ENCODE measurements around the gene NECAB2.

Gene NECAB2

DNA sequence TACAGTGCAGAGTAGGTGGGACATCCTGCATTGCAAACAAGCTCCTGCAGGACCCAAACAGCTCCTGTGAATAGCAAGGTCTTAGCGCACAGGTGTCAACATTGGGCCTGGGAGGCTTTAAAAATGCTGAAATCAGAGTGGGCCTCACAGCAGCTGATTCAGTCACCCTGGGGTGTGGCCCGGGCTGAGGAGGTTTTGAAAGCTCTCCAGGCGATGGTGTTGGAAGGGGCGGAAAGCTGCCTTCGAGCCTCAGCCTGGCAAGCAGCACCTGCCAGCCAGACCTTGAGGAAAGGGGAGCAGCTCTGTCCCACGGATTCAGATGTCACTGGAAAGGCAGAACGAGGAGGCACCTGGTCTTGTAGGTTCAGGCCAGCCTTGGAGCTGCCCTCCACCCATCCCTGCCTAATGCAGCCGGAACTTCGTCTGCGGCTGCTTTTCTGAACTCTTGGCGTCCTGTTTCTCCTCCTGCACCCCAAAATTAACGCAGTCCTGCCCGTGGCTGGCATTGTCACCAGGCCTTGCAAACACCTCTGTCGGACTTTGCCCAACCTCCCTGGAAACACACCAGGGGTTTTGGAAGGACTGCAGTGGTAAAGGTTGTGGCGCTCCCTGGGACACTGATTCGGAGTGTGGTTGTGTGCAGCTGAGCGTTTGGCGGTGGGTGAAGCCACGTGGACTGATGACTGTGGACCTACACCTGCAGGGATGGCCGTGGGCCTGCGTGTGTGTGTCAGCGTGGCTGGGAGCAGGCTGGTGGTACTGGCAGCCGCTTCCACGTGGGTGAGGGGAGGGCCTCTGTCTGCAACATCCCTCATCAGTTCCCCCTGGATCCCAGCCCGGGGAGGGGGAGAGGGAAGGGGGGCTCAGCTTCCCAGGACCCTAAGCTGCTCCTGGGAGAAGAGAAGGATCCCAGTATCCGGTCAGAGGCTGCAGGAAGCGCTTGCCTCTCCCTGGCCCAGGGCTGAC is 3.4 kb downstream of the NECAB2 start:
- no peaks in the 10 kb centered on the region for H4K20me1 ChIP-seq (ENCODE audit: insufficient read depth, low read length, poor library complexity, severe bottlenecking)
- H3K79me2 ChIP-seq (ENCODE audit: insufficient read depth, low read length), result no peaks in the 10 kb centered on the region
- no peak overlapping the region for H3K9ac ChIP-seq (ENCODE audit: low read depth, low read length, poor library complexity, severe bottlenecking)
- no peak overlapping the region for H3K4me2 ChIP-seq (ENCODE audit: low read depth, low read length, poor library complexity, severe bottlenecking)
- no peak for TF ChIP-seq EZH2phosphoT487 (IDR thresholded peaks at IDR 0.05; ENCODE audit: borderline replicate concordance)
- TF ChIP-seq, protein P1, sequence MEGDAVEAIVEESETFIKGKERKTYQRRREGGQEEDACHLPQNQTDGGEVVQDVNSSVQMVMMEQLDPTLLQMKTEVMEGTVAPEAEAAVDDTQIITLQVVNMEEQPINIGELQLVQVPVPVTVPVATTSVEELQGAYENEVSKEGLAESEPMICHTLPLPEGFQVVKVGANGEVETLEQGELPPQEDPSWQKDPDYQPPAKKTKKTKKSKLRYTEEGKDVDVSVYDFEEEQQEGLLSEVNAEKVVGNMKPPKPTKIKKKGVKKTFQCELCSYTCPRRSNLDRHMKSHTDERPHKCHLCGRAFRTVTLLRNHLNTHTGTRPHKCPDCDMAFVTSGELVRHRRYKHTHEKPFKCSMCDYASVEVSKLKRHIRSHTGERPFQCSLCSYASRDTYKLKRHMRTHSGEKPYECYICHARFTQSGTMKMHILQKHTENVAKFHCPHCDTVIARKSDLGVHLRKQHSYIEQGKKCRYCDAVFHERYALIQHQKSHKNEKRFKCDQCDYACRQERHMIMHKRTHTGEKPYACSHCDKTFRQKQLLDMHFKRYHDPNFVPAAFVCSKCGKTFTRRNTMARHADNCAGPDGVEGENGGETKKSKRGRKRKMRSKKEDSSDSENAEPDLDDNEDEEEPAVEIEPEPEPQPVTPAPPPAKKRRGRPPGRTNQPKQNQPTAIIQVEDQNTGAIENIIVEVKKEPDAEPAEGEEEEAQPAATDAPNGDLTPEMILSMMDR (conservative IDR thresholded peaks at IDR 0.05; ENCODE audit: low read length), result no peak
- H2AFZ ChIP-seq (ENCODE audit: low read length), result no peak overlapping the region
- no peak overlapping the region for H3K4me3 ChIP-seq (ENCODE audit: low read length, poor library complexity, severe bottlenecking)
- no peaks in the 10 kb centered on the region for H3K27me3 ChIP-seq (ENCODE audit: insufficient read depth, low read length, poor library complexity, severe bottlenecking)
- H3F3A ChIP-seq (ENCODE audit: low read depth), result no peaks in the 10 kb centered on the region
- H3K9me3 ChIP-seq (ENCODE audit: insufficient read depth, low read depth, low read length), result no peaks in the 10 kb centered on the region
- no peaks in the 10 kb centered on the region for H3K9me2 ChIP-seq (replicated peaks; ENCODE audit: low read depth, low read length)
- H3K36me3 ChIP-seq (ENCODE audit: insufficient read depth, low read length), result no peaks in the 10 kb centered on the region
- H3K4me1 ChIP-seq (ENCODE audit: insufficient read depth, low read length, poor library complexity, severe bottlenecking), result no peaks in the 10 kb centered on the region

DNA sequence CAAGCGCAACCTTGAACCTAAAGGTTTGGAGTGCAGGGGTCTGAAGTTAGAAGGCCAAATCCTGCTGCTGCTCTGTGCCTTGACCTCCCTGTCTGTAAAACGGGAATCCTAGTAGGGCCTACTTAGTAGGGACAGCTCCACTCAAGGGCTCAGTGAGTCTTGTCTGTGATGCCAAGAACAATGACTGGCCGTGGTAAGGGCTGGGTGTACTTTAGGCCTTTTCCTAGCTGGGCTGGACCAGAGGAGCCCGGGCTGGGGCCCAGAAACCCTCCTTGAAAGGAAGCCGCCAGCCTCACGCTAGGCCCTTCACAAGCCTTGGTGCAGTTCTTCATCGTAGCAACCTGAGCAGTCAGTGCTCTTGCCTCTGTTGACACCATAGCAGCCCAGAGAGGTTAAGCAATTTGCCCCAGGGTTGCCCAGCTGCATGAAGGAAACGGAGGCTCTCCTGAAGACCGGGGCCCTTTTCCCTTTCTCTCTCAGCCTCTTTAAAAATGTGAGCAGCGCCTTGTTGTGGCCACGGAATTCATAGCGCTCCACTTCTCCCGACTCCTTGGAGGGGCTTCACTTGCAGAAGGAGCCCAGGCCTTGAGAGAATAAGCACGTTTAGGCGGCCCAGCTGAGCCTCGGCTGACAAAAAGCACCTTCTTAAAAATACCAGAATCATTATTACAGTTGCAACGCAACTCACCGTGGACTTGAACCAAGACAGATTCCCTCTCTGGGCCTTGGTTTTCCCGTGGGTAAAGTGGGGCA is 4.4 kb downstream of the NECAB2 start:
- H3K4me1 ChIP-seq (ENCODE audit: insufficient read depth, low read length, poor library complexity, severe bottlenecking), result no peaks in the 10 kb centered on the region
- no peaks in the 10 kb centered on the region for H3K9me3 ChIP-seq (ENCODE audit: insufficient read depth, low read depth, low read length)
- no peaks in the 10 kb centered on the region for H3K27me3 ChIP-seq (ENCODE audit: insufficient read depth, low read length, poor library complexity, severe bottlenecking)
- H2AFZ ChIP-seq (ENCODE audit: low read length), result no peak overlapping the region
- no peak overlapping the region for H3K9ac ChIP-seq (ENCODE audit: low read depth, low read length, poor library complexity, severe bottlenecking)
- no peaks in the 10 kb centered on the region for H3F3A ChIP-seq (ENCODE audit: low read depth)
- no peaks in the 10 kb centered on the region for H3K9me2 ChIP-seq (replicated peaks; ENCODE audit: low read depth, low read length)
- TF ChIP-seq EZH2phosphoT487 (IDR thresholded peaks at IDR 0.05; ENCODE audit: borderline replicate concordance), result no peak
- TF ChIP-seq, protein P1 (conservative IDR thresholded peaks at IDR 0.05; ENCODE audit: low read length), result no peak
- H3K36me3 ChIP-seq (ENCODE audit: insufficient read depth, low read length), result no peaks in the 10 kb centered on the region
- no peaks in the 10 kb centered on the region for H4K20me1 ChIP-seq (ENCODE audit: insufficient read depth, low read length, poor library complexity, severe bottlenecking)
- H3K4me2 ChIP-seq (ENCODE audit: low read depth, low read length, poor library complexity, severe bottlenecking), result no peak overlapping the region
- no peaks in the 10 kb centered on the region for H3K79me2 ChIP-seq (ENCODE audit: insufficient read depth, low read length)
- H3K4me3 ChIP-seq (ENCODE audit: low read length, poor library complexity, severe bottlenecking), result no peak overlapping the region

DNA sequence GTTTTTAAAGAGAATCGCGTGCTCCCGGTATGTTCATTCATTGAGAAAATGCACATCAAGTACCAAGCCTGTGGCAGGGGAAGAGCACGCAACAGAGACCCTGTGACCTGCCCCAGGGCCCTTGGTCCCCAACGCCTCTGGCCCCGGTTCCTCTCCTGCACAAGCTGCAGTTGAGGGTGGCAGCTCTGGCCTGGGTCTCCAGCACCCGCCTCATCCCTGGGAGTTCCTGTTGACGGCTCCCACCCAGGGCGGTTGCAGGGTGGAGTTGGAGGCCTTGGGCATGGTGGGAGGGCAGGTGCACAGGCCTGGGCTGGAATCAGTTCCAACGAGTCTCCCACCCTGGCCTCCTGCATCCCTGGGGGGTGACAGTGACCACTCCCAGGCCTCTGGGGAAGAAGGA is 5.0 kb downstream of the NECAB2 start:
- Histone ChIP-seq H3K9ac (ENCODE audit: low read depth, low read length, poor library complexity, severe bottlenecking) (no peak overlapping the region), H2AFZ (ENCODE audit: low read length) (no peak overlapping the region), H3K4me2 (ENCODE audit: low read depth, low read length, poor library complexity, severe bottlenecking) (no peak overlapping the region), H3K79me2 (ENCODE audit: insufficient read depth, low read length) (no peaks in the 10 kb centered on the region), H3K4me1 (ENCODE audit: insufficient read depth, low read length, poor library complexity, severe bottlenecking) (no peaks in the 10 kb centered on the region), H3K27me3 (ENCODE audit: insufficient read depth, low read length, poor library complexity, severe bottlenecking) (no peaks in the 10 kb centered on the region), H3K36me3 (ENCODE audit: insufficient read depth, low read length) (no peaks in the 10 kb centered on the region), H3F3A (ENCODE audit: low read depth) (no peaks in the 10 kb centered on the region), H3K4me3 (ENCODE audit: low read length, poor library complexity, severe bottlenecking) (no peak overlapping the region), H4K20me1 (ENCODE audit: insufficient read depth, low read length, poor library complexity, severe bottlenecking) (no peaks in the 10 kb centered on the region), H3K9me2 (replicated peaks; ENCODE audit: low read depth, low read length) (no peaks in the 10 kb centered on the region), H3K9me3 (ENCODE audit: insufficient read depth, low read depth, low read length) (no peaks in the 10 kb centered on the region)
- no peak for TF ChIP-seq EZH2phosphoT487 (IDR thresholded peaks at IDR 0.05; ENCODE audit: borderline replicate concordance)
- TF ChIP-seq, protein P1 (conservative IDR thresholded peaks at IDR 0.05; ENCODE audit: low read length), result no peak
